ENCODE results near the gene C9orf40.

The C9orf40 gene

GRCh38 chr9:74952201-74953151 lies at the start of gene C9orf40:
Gene C9orf40 (minus strand): TSS chr9:74952912. CDS start chr9:74952611, 301 bp downstream.
- DNase-seq: peak; percentile 81

- peak; percentile 22 for DNase-seq
These were observed 49.2 kb upstream of the C9orf40 start for GRCh38 chr9:75001719-75002421.

GRCh38 chr9:75000835-75001234 lies 48.1 kb upstream of the C9orf40 start:
- no peak for DNase-seq

- no peak for DNase-seq
These were observed 32.3 kb upstream of the C9orf40 start for GRCh38 chr9:74985041-74985440.

GRCh38 chr9:74983709-74984108 lies 31.0 kb upstream of the C9orf40 start:
- DNase-seq: no peak

GRCh38 chr9:74979844-74980243 lies 27.1 kb upstream of the C9orf40 start:
- DNase-seq: no peak

GRCh38 chr9:74977287-74977686 lies 24.6 kb upstream of the C9orf40 start:
- DNase-seq: no peak

- no peak for DNase-seq
These were observed 22.8 kb upstream of the C9orf40 start for GRCh38 chr9:74975538-74975937.

GRCh38 chr9:74974558-74974957 lies 21.8 kb upstream of the C9orf40 start:
- no peak for DNase-seq

- no peak for DNase-seq
These were observed 21.0 kb upstream of the C9orf40 start for GRCh38 chr9:74973714-74974113.

GRCh38 chr9:74963056-74963455 lies 10.3 kb upstream of the C9orf40 start:
- no peak for DNase-seq

GRCh38 chr9:74961496-74961895 lies 8.8 kb upstream of the C9orf40 start:
- DNase-seq: no peak

GRCh38 chr9:74960561-74960960 lies 7.8 kb upstream of the C9orf40 start:
- no peak for DNase-seq

GRCh38 chr9:74958587-74958986 lies 5.9 kb upstream of the C9orf40 start:
- no peak for DNase-seq

- no peak for DNase-seq
These were observed 581 bp upstream of the C9orf40 start for GRCh38 chr9:74953235-74953751.

GRCh38 chr9:74951725-74952151 lies 974 bp downstream of the C9orf40 start:
- peak; percentile 2 for DNase-seq

GRCh38 chr9:74951107-74951720 lies 1.5 kb downstream of the C9orf40 start:
- DNase-seq: no peak

- DNase-seq: no peak
These were observed 2.6 kb downstream of the C9orf40 start for GRCh38 chr9:74949859-74950855.

GRCh38 chr9:74948937-74949336 lies 3.8 kb downstream of the C9orf40 start:
- DNase-seq: no peak

GRCh38 chr9:74946686-74947085 lies 6.0 kb downstream of the C9orf40 start:
- no peak for DNase-seq

GRCh38 chr9:74942801-74943200 lies 9.9 kb downstream of the C9orf40 start:
- no peak for DNase-seq

- DNase-seq: no peak
These were observed 12.1 kb downstream of the C9orf40 start for GRCh38 chr9:74940600-74940999.

Measured in NCI-H510A (cell line).